Endothelial cell (in vitro differentiated cells): ENCODE data around the gene ZGPAT. TPM values are rescaled to one million over a fixed set of nuclear protein-coding genes. Genes with fewer than 3 reads are reported as not detected.

Experiments
- DNase-seq: peaks from one replicate; pipeline ENCODE4 v3.0.0; 2021; ENCODE audit warnings: low spot score
- H3K27ac Mint-ChIP-seq: one replicate; pipeline ENCODE4 v1.8.0; 2021; ENCODE audit warnings: mixed read lengths, inconsistent platforms; ENCODE audit not compliant: unreplicated experiment
- H3K27me3 Mint-ChIP-seq: one replicate; pipeline ENCODE4 v1.8.0; 2021; ENCODE audit warnings: mild to moderate bottlenecking, moderate library complexity, mixed read lengths, inconsistent platforms; ENCODE audit not compliant: unreplicated experiment
- H3K36me3 Mint-ChIP-seq: one replicate; pipeline ENCODE4 v1.8.0; 2021; ENCODE audit warnings: mild to moderate bottlenecking, low read depth, mixed read lengths, inconsistent platforms; ENCODE audit not compliant: unreplicated experiment
- H3K4me1 Mint-ChIP-seq: one replicate; pipeline ENCODE4 v1.8.0; 2021; ENCODE audit warnings: mild to moderate bottlenecking, mixed read lengths, inconsistent platforms; ENCODE audit not compliant: unreplicated experiment
- H3K4me3 Mint-ChIP-seq: one replicate; pipeline ENCODE4 v1.8.0; 2021; ENCODE audit warnings: mild to moderate bottlenecking, mixed read lengths, inconsistent platforms; ENCODE audit not compliant: unreplicated experiment
- H3K9me3 Mint-ChIP-seq: one replicate; pipeline ENCODE4 v1.8.0; 2021; ENCODE audit warnings: mixed read lengths, inconsistent platforms; ENCODE audit not compliant: unreplicated experiment
- CTCF ChIP-seq: fragments of 200-600 bp; sonication (generic); IDR thresholded peaks from one replicate; pipeline ENCODE4 v1.5.0; 2021; ENCODE audit warnings: antibody characterized with exemption; ENCODE audit not compliant: unreplicated experiment
- total RNA-seq: library from RNA; stranded (reverse); fragmentation: NEBNext Ultra II Directional; extraction: Animal tissue kit (Norgen Biotek cat#: 25700); gene quantifications from one replicate; pipeline ENCODE4 v1.2.1, GENCODE V29; 2021; ENCODE audit not compliant: unreplicated experiment

Gene ZGPAT
- total RNA-seq, 1 donor from 2014 or later, result 34.9 TPM

GRCh38 chr20:63704749-63705117, 3.1 kb upstream of the ZGPAT start:
- TF ChIP-seq CTCF, result no peak
- H3K27ac Mint-ChIP-seq, result no peak overlapping the region
- H3K4me1 Mint-ChIP-seq, result peaks cover 13% of the 10 kb centered on the region
- H3K4me3 Mint-ChIP-seq, result peak overlapping the region; percentile 81
- H3K36me3 Mint-ChIP-seq, result peaks cover 19% of the 10 kb centered on the region
- no peak for DNase-seq
- no peaks in the 10 kb centered on the region for H3K9me3 Mint-ChIP-seq
- H3K27me3 Mint-ChIP-seq, result peaks cover 17% of the 10 kb centered on the region

GRCh38 chr20:63705232-63706026, 2.4 kb upstream of the ZGPAT start:
- H3K36me3 Mint-ChIP-seq, result peaks cover 21% of the 10 kb centered on the region
- no peak for DNase-seq
- H3K27ac Mint-ChIP-seq, result peak overlapping the region; percentile 24
- TF ChIP-seq CTCF, result no peak
- no peaks in the 10 kb centered on the region for H3K9me3 Mint-ChIP-seq
- peak overlapping the region; percentile 81 for H3K4me3 Mint-ChIP-seq
- peaks cover 14% of the 10 kb centered on the region for H3K27me3 Mint-ChIP-seq
- peaks cover 13% of the 10 kb centered on the region for H3K4me1 Mint-ChIP-seq

- Mint-ChIP-seq H3K4me1 (peaks cover 15% of the 10 kb centered on the region), H3K4me3 (peak overlapping the region; percentile 89), H3K36me3 (peaks cover 28% of the 10 kb centered on the region), H3K27me3 (peaks cover 12% of the 10 kb centered on the region), H3K9me3 (no peaks in the 10 kb centered on the region), H3K27ac (no peak overlapping the region)
- no peak for DNase-seq
- TF ChIP-seq CTCF, result no peak
Observed at GRCh38 chr20:63706027-63706695, 1.7 kb upstream of the ZGPAT start.

- peak; percentile 42 for DNase-seq
- Mint-ChIP-seq H3K27ac (no peak overlapping the region), H3K27me3 (peaks cover 12% of the 10 kb centered on the region), H3K9me3 (no peaks in the 10 kb centered on the region), H3K4me3 (peak overlapping the region; percentile 89), H3K36me3 (peaks cover 31% of the 10 kb centered on the region), H3K4me1 (peaks cover 15% of the 10 kb centered on the region)
- TF ChIP-seq CTCF, result no peak
Observed at GRCh38 chr20:63706852-63707557, 834 bp upstream of the ZGPAT start.
